ENCODE results near the gene TVP23A. TPM values are rescaled to one million over a fixed set of nuclear protein-coding genes. Genes with fewer than 3 reads are reported as not detected.

Gene TVP23A
- total RNA-seq, 1 experiment from 2014 or later: 3.1 TPM

DNA sequence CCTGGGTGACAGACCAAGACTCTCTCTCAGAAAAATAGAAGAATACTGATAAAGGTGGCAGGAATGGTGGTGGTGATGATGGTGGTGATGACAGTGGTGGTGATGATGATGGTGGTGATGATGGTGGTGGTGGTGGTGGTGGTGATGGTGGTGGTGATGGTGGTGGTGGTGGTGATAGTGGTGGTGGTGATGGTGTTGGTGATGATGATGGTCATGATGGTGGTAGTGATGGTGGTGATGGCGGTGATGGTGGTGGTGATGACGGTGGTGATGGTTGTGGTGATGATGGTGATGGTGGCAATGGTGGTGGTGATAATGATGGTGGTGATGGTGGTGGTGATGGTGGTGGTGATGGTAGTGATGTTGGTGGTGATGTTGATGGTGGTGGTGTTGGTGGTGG, 40.4 kb upstream of the TVP23A start:
- Histone ChIP-seq H3K79me1 (ENCODE audit: insufficient read depth, low read depth, low read length, poor library complexity, severe bottlenecking) (no peaks in the 10 kb centered on the region), H4K91ac (ENCODE audit: insufficient read length, low read depth, low read length) (no peak overlapping the region), H3K4me1 (ENCODE audit: insufficient read depth, low read length) (no peaks in the 10 kb centered on the region), H2AFZ (ENCODE audit: low read length) (no peak overlapping the region), H2BK20ac (ENCODE audit: low read depth, low read length, poor library complexity, severe bottlenecking) (no peak overlapping the region), H3K23me2 (ENCODE audit: insufficient read length, low read depth, low read length, poor library complexity, severe bottlenecking) (no peaks in the 10 kb centered on the region), H3K14ac (ENCODE audit: insufficient read depth, low read length) (no peak overlapping the region), H2AK5ac (ENCODE audit: insufficient read length, low read length) (no peak overlapping the region), H3K79me2 (ENCODE audit: insufficient read depth, low read length) (no peaks in the 10 kb centered on the region), H3K9ac (ENCODE audit: extremely low read depth, insufficient read length, low read length) (no peak overlapping the region), H3K27ac (ENCODE audit: insufficient read length, low read depth, low read length) (no peak overlapping the region), H2BK120ac (ENCODE audit: low read depth, low read length, poor library complexity, severe bottlenecking) (no peak overlapping the region), H2BK12ac (ENCODE audit: insufficient read length, low read depth, low read length) (no peak overlapping the region), H3K23ac (ENCODE audit: insufficient read length, low read depth, low read length) (no peak overlapping the region), H2BK15ac (ENCODE audit: low read depth, low read length) (no peak overlapping the region), H3T11ph (ENCODE audit: low read length) (no peak overlapping the region), H2BK5ac (ENCODE audit: insufficient read length, low read length) (no peak overlapping the region), H3K4me2 (ENCODE audit: insufficient read depth, insufficient read length, low read length) (no peak overlapping the region), H3K18ac (ENCODE audit: insufficient read length, low read depth, low read length) (no peak overlapping the region), H3K4ac (ENCODE audit: low read depth, low read length) (no peak overlapping the region), H4K8ac (replicated peaks; ENCODE audit: insufficient read length, low read depth, low read length) (peak overlapping the region; percentile 58), H3K27me3 (ENCODE audit: insufficient read depth, low read length) (no peaks in the 10 kb centered on the region), H4K5ac (ENCODE audit: insufficient read length, low read depth, low read length) (peak overlapping the region; percentile 53), H4K20me1 (ENCODE audit: control insufficient read depth, insufficient read depth, insufficient read length) (no peaks in the 10 kb centered on the region), H3K56ac (ENCODE audit: insufficient read length, low read depth, low read length) (no peak overlapping the region), H3K9me3 (ENCODE audit: control insufficient read depth, low read depth, low read length) (no peaks in the 10 kb centered on the region)
- Mint-ChIP-seq H3K36me3 (ENCODE audit: insufficient read depth in 1 of 3, low read depth in 3 of 3) (peaks cover 0 to 7% (median 3%) of the 10 kb centered on the region in 3 experiments; a peak in 3 of 7 replicates), H3K4me3 (no peak overlapping the region), H3K27me3 (ENCODE audit: low read depth) (peaks cover 1% of the 10 kb centered on the region; the same call in 1 of the 2 replicates), H3K4me1 (no peaks in the 10 kb centered on the region), H3K27ac (no peak overlapping the region), H3K9me3 (peaks cover 5 to 8% of the 10 kb centered on the region in 2 experiments; a peak in 3 of 5 replicates)
- no CpG with 5 or more reads among the region's 2 CpGs for WGBS (ENCODE audit: extremely low coverage, insufficient read length, low lambda C conversion rate)
- no peak for DNase-seq
- no peak for TF ChIP-seq CTCF (conservative IDR thresholded peaks at IDR 0.05)
